Measurements from ENCODE around the gene DTX1. TPM values are rescaled to one million over a fixed set of nuclear protein-coding genes. Genes with fewer than 3 reads are reported as not detected.
"Not testable (repeated sequence)": the region's sequence is repeated elsewhere in the genome, so short reads cannot be mapped to it uniquely, and the experiment has no call there.

DTX1 gene
- total RNA-seq, 1 donor from 2014 or later, result 1.1 TPM

DNA sequence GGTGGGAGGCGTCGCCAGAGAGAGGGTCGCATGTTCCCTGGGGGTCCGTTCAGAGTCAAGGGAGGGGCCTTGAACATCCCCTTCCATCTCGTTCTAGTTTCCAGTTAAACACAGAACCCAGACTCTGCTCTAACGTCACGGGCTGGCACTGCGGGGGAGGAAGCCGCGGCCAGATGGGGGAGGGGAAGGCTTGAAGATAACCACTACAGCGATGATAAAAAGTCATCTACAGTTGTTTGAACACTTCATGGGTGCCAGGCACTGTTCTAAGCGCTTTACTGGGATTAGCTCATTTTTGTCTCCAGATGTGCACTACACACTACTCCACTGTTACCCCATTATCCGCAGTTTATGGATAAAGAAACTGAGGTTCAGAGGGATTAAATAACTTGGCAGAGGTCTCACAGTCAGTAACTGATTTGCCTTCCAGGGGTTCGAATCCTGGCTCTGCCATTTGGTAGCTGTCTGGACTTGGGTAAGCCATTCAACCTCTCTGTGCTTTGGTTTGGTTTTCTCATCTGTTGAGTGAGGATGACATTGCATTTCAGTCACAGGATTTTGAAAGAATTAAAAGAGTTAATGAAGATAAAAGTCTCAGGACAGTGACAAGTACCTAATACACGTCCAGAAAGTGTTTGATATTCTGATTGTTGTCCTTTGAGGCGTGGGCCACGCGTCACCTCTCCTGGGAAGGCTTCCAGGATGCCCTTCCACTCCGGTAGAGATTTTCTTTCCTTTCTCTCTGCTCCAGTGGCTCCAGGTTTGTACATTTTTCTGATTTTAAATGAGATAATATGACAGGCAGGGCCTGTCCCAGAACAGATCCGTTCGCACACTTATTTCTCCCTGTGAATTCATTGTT, 79.8 kb downstream of the DTX1 start:
- no peak for DNase-seq (ENCODE audit: low spot score)

DNA sequence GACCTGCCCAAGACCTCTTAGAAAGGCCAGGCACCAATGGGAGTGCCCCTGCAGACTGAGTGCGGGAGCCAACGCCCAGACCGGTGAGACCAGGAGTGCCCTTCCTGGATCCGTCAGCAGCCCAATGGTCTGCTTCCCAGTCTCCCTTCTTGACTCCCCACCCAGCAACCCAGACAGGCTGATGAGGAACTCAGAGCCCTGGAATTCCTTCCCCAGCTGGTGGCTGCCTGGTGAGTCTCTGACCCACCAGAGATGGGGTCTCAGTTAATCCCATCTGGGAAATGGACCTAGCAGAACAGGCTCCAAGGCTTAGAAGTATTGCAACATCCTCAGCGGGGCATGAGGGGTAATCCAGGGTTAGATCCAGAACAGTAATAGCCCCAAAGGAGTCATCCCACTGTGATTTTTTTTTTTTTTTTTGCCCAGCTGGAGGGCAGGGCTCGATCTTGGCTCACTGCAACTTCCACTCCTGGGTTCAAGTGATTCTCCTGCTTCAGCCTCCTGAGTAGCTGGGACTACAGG, 80.5 kb downstream of the DTX1 start:
- DNase-seq (ENCODE audit: low spot score), result no peak

DNA sequence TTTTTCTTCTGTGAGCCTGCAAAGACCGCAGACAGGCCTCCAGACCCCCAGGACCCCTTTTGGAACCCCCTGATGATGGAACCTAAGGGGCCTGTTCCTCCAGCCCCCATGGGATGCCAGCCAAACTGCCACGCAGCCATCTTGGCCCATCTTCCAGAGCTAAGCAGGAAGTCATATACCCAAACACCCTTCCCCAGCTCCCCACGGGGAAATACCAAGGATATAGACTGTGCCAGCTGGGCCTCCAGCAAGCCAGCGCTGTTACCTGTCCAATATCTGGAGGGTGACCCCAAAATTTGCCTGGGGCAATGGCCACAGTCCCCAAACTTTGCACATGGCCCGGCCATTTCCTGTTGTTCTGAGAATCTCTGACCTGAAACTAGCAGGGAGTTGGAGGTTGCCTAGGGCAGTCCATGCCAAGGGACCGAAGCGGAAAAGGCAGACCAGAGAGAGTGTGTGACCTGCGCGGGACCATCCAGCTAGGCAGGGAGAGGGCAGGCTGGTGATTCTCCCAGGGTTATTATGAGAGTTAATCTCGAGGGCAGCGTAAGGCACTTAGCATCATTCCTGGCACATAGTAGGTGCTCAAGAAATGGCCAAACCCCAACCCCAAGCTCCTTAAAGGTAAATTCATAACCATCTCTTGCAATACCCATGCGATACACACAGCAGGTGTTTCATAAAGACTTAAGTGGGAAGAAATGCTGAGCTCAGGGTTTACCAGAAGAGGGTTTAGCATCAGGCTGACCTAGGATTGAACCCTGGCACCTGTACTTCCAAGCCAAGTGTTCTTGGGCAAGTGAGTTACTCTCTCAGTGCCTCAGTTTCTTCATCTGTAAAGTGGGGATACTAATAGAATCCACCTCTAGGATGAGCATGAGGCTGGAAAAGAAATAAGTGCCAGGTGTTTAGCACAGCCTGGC, 81.6 kb downstream of the DTX1 start:
- no peak for DNase-seq (ENCODE audit: low spot score)

DNA sequence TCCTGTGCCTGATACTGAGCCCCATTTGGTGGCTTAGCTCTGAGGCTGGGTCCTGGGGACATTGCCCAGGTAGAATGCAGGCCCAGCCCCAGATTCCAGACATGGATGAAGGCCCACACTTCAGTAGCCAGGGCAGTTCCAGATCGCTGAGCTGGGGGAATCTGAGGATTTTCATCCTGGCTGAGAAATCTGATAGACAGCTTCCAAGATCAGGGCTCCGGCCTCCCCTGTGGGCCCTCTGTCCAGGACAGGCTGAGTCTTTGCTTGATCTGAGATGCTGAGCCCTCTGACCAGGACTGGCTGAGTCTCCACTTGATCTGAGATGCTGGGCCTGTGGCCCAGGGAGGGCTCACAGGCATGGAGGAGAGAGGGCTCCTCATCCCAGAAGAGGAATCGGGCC, 82.3 kb downstream of the DTX1 start:
- no peak for DNase-seq (ENCODE audit: low spot score)

DNA sequence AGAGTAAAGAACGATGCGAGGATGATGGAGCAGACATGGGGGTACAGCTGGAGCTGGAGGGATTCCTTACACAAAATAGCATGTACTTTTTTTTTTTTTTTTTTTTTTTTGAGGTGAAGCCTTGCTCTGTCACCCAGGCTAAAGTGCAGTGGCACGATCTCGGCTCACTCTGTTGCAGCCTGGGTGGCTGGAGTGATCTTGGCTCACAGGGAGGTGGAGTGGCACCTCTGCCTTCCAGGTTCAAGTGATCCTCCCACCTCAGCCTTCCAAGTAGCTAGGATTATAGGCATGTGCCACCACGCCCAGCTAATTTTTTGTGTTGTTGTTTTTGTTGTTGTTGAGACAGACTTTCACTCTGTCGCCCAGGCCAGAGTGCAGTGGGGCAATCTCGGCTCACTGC, 84.2 kb downstream of the DTX1 start:
- DNase-seq (ENCODE audit: low spot score), result no peak

DNA sequence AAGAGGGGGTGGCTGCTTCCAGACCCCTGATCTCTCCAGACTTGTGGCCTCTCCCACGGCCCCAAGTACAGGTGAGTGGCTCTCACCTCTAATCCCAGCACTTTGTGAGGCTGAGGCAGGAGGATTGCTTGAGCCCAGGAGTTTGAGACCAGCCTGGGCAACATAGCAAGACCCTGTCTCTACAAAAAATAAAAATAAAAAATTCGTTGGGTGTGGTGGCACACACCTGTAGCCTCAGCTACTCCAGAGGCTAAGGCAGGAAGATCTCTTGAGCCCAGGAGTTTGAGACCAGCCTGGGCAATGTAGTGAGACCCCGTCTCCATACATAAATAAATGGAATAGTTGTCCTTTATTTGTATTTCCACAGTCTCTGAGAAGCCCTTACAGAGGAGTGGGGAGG, 85.2 kb downstream of the DTX1 start:
- not testable (repeated sequence) for DNase-seq (ENCODE audit: low spot score)

DNA sequence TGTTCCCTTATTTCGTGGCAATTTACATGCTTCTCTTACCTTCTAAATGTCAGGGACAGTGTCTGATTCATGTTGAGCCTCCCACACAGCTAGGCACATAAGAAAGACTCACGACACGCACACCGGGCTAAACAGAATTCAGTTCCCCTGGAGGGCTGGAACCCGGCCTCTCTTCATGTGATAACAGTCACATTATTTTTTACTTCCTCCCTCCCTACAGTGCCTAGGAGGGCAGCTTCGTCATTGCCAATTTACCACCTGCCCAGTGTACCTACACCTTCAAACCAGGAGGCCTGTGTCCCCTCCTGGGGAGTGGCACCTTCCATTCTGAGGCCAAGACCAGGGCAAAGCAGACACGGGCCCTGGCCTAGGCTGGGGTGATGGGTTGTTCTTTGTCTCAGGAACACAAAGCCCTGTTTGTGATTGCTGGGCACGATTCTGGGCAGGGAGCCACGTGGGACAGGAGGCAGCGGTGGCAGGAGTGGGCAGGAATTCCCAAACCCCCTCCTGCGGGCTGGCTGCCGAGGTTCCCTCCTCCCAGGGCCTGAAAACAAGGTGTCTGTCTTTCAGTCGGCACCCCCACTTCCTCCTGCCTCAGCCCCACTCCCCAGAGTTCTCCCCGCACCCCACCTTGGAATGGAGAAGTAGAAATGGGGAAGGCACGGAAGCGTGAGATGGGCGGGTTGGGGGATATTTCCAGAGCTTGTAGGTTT, 85.8 kb downstream of the DTX1 start:
- DNase-seq (ENCODE audit: low spot score), result no peak

DNA sequence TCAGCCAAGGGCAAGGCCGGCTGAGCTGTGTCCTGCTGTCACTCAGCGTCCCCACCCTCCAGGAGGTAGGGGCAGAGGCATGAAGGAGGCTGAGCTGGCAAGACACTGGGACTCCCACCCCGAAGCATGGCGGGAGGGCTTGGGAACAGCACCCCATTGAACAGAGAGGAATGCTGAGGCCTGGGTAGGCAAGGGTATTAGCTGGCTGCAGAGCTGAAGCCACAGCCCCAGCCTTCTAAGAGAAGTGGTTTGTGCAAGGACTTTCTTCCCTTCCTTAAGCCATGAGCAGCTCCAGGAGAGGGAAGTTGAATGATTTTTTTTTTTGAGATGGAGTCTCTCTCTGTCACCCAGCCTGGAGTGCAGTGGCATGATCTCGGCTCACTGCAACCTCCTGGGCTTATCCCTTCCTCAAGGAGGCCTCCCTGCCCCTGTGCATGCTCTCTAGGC, 86.4 kb downstream of the DTX1 start:
- no peak for DNase-seq (ENCODE audit: low spot score)

DNA sequence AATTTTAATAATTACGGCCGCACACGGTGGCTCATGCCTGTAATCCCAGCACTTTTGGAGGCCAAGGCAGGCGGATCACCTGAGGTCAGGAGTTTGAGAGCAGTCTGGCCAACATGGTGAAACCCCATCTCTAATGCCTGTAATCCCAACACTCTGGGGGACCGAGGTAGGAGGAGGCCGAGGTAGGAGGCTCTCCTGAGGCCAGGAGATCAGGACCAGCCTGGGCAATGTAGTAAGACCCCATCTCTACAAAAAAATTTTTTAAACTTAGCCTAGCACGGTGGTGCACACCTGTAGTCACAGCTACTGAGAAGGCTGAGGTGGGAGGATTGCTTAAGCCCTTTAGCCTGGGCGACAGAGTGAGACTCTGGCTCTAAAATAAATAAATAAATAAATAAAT, 87.4 kb downstream of the DTX1 start:
- no peak for DNase-seq (ENCODE audit: low spot score)

DNA sequence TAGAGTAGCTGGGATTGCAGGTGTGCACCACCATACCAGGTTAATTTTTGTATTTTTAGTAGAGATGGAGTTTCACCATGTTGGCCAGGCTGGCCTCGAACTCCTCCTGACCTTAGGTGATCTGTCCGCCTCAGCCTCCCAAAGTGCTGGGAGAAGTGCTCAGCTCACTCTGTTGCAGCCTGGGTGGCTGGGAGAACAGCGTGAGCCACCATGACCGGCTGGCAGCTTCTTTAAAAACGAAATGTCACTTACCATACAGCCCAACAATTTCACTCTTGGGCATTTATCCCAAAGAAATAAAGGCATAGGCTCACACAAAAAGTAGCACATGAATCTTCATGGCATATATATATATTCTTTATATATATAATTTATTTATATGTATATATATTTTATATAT, 88.3 kb downstream of the DTX1 start:
- no peak for DNase-seq (ENCODE audit: low spot score)

DNA sequence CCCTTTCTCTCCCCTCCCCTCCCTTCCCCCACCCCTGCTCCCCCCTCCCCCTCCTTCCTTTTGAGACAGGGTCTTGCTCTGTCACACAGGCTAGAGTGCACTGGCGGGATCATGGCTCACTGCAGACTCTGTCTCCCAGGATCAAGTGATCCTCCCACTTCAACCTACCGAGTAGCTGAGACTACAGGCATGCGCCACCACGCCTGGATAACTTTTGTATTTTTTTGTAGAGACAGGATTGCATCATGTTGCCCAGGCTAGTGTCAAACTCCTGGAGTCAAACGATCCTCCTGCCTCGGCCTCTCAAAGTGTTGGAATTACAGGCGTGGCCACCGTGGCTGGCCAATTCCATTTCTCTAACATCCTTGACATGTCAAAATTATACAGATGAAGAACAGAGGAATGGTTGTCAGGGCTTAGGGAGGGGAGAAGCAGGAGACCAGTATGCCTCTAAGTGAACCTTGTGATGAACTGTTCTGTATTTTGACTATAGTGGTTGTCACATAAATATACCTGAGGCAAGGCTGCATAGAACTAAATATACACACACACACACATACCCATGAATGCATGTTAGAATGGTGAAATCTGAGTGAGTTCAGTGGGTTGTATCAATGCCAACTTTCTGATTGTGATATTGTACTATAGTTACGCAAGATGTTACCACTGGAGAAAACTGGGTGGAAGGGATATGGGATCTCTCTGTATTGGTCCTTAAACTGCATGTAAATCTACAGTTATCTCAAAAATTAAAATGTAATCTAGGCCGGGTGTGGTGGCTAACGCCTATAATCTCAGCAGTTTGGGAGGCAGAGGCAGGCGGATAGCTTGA, 89.4 kb downstream of the DTX1 start:
- no peak for DNase-seq (ENCODE audit: low spot score)

DNA sequence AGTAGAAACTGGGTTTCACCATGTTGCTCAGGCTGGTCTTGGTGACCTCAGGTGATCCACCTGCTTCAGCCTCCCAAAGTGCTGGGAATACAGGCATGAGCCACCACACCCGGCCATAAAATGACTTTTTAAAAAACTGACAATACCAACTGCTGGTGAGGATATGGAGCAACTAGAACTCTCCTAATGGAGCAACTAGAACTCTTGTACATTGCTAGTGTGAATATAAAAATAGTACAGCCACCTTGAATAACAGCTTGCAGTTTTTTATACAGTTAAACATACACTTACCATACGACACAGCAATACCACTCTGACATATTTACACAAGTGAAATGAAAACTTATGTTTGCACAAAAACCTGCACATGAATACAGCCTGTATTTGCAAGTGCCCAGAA, 90.5 kb downstream of the DTX1 start:
- DNase-seq (ENCODE audit: low spot score), result no peak

Other genes with a start within 250 kb of the DTX1 start
- gene OAS1, start 149.8 kb upstream of the DTX1 start, total RNA-seq, result 48.4 TPM
- gene OAS3, start 118.3 kb upstream of the DTX1 start, total RNA-seq, result 33.4 TPM
- 27.5 TPM for gene OAS2, start 78.2 kb upstream of the DTX1 start, total RNA-seq
- 1.6 TPM for gene RASAL1, start 79.0 kb downstream of the DTX1 start, total RNA-seq
- gene CFAP73, start 93.0 kb downstream of the DTX1 start, total RNA-seq, result not detected
- gene DDX54, start 128.7 kb downstream of the DTX1 start, total RNA-seq, result 65.2 TPM
- gene RITA1, start 129.0 kb downstream of the DTX1 start, total RNA-seq, result 11.6 TPM
- gene TPCN1, start 164.7 kb downstream of the DTX1 start, total RNA-seq, result 133 TPM